Measurements from ENCODE around the gene PPT2. TPM values are rescaled to one million over a fixed set of nuclear protein-coding genes. Genes with fewer than 3 reads are reported as not detected.

The PPT2 gene
- total RNA-seq, 6 experiments from 2014 or later: 15.9 to 21.7 (median 18.6) TPM

DNA sequence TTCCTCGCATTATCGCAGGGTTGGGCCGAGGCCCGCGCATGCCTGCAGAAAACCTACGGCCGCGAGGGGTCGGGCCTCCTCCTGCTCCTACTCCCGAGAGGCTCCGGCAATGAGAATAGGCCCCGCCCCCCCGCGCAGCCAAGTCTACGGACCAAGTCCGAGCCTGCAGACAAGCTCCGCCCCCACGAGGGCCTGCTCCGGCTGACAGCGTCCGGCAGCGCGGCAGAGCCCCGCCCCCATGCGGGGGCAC is 41.6 kb downstream of the PPT2 start:
- H3K4me3 Mint-ChIP-seq: peak overlapping the region; percentile 95
- no peaks in the 10 kb centered on the region for H3K9me3 Mint-ChIP-seq
- H3K27me3 Mint-ChIP-seq (ENCODE audit: insufficient read depth): peaks cover under 1% of the 10 kb centered on the region
- peak overlapping the region; percentile 100 for H3K27ac Mint-ChIP-seq
- peak; percentile 100 for DNase-seq
- no peaks in the 10 kb centered on the region for H3K36me3 Mint-ChIP-seq (ENCODE audit: low read depth)
- TF ChIP-seq, protein P1, sequence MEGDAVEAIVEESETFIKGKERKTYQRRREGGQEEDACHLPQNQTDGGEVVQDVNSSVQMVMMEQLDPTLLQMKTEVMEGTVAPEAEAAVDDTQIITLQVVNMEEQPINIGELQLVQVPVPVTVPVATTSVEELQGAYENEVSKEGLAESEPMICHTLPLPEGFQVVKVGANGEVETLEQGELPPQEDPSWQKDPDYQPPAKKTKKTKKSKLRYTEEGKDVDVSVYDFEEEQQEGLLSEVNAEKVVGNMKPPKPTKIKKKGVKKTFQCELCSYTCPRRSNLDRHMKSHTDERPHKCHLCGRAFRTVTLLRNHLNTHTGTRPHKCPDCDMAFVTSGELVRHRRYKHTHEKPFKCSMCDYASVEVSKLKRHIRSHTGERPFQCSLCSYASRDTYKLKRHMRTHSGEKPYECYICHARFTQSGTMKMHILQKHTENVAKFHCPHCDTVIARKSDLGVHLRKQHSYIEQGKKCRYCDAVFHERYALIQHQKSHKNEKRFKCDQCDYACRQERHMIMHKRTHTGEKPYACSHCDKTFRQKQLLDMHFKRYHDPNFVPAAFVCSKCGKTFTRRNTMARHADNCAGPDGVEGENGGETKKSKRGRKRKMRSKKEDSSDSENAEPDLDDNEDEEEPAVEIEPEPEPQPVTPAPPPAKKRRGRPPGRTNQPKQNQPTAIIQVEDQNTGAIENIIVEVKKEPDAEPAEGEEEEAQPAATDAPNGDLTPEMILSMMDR (IDR thresholded peaks at IDR 0.05): peak; percentile 67
- peaks cover 42% of the 10 kb centered on the region for H3K4me1 Mint-ChIP-seq (ENCODE audit: low read depth)

DNA sequence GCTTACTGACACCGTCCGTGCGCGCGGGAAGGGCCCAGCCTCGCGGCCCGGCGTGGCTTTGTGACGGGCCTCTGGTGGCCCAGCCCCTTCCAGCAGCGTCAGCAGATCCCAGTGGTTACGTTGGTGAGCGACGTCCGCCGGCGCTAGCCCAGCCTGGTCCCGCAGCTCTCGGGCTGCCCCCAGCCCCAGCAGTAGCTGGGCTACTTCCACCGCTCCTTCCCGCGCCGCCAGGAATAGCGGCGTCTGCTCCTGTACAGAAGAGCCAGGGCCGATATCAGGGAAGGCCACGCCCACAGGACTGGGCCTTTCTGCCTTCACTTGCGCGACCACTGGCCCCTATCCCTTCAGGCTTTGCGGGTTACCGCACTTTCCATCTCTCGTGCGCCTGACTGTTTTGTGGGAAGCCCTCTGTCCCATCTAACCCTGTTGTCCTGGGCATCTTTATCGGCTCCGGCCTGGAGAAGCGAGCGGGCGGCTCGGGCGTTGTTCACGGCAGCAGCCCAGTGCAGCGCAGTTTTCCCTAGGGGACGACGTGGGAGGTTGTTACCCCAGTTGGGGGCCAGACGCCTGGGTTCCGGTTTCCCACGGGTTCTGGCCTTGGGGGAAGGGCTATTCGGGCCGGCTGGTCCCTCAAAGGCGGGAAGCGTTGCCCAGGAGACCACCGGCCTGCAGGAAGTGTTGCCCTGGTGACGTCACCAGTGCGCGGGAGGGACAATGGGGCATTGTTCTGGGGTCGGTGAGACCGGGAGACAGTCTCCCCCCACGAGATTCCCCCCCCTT is 42.2 kb downstream of the PPT2 start:
- peak; percentile 51 for DNase-seq
- Mint-ChIP-seq H3K27ac (peak overlapping the region; percentile 100), H3K27me3 (ENCODE audit: insufficient read depth) (peaks cover 5% of the 10 kb centered on the region), H3K4me1 (ENCODE audit: low read depth) (peaks cover 42% of the 10 kb centered on the region), H3K4me3 (peak overlapping the region; percentile 95), H3K36me3 (ENCODE audit: low read depth) (no peaks in the 10 kb centered on the region), H3K9me3 (no peaks in the 10 kb centered on the region)
- TF ChIP-seq, protein P1 (IDR thresholded peaks at IDR 0.05): peak; percentile 21; the same call in 1 of the 2 replicates

DNA sequence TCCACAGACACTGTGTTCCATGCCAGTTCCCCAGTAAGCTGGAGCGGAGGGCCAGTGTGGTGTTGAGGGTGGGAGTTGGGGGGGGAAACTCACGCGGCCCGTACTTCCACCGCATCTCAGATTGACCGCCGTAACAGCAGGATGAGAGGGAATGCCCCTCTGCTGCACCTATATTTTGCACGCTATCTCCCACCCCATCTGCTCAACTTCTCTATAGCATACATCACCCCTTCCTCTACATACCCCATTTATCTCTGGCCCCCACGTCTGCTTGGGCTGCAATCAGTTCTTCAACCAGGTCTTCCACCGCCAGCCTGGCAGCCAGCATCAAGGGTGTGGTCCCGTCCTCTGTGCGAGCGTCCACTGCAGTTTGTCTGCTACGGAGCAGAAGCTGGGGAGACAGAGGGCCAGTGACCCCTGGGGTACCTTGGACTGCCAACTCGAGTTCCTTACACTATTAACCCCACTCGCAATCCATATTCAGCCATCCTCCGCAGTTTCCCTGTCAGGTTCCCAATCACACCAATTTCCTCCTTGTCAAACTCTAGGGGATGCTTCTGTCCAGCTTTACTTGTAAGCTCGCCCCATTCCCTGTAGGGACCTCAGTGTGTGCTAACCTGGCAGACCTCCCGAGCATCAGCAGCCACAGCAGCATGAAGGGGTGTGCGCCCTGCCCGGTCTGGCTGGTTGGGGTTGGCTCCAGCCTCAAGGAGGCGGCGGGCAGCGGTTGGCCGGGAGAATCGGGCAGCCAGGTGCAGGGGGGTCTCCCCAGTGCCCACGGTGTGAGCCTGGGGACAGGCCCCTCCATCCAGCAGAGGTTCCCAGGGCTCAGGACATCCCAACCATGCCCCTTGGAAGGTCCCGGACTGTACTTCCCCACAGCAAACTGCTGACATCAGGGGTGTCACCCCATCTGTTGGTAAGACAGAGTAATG is 43.0 kb downstream of the PPT2 start:
- Mint-ChIP-seq H3K36me3 (ENCODE audit: low read depth) (no peaks in the 10 kb centered on the region), H3K9me3 (no peaks in the 10 kb centered on the region), H3K27ac (peak overlapping the region; percentile 100), H3K4me3 (peak overlapping the region; percentile 95), H3K27me3 (ENCODE audit: insufficient read depth) (peaks cover 11% of the 10 kb centered on the region), H3K4me1 (ENCODE audit: low read depth) (peaks cover 42% of the 10 kb centered on the region)
- TF ChIP-seq, protein P1 (IDR thresholded peaks at IDR 0.05): peak; percentile 33
- DNase-seq: no peak

DNA sequence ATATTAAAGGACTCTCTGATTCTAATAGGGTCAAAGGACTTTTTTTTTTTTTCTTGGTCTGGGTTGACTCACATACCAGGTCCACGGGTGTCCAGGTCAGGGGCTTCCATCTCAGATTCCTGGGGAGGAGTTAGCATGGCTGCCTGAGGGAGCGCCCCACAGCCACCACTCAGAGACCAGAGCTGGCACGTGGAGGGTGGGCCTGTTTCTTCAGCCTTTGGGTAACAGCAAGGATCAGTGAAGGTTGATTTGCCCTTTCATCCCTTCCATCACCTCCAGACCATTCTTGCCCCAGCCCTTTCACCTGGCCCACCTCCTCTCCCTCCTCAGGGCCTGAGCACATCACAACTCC is 44.4 kb downstream of the PPT2 start:
- Mint-ChIP-seq H3K27ac (no peak overlapping the region), H3K4me3 (no peak overlapping the region), H3K36me3 (ENCODE audit: low read depth) (no peaks in the 10 kb centered on the region), H3K4me1 (ENCODE audit: low read depth) (peaks cover 30% of the 10 kb centered on the region), H3K27me3 (ENCODE audit: insufficient read depth) (peaks cover 11% of the 10 kb centered on the region), H3K9me3 (no peaks in the 10 kb centered on the region)
- TF ChIP-seq, protein P1 (IDR thresholded peaks at IDR 0.05): no peak
- no peak for DNase-seq

DNA sequence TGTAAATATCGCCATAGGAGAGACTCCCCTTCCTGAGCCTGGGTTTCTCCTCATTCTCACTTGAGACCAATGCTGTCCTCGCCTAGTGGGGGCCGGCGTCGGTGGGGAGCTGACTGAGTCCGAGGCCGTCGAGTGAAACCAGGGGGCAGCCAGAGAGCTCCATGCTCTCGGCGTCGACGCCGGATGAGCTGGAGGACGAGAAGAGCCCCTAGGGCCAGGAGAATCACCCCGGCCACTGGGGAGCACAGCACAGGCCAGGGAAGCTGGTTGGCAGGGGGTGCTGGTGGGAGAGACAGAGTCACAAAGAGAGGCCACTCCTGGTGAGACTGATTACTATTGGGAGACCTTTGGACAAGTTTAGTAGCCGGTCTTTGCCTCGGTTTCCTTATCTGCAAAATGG is 44.9 kb downstream of the PPT2 start:
- no peaks in the 10 kb centered on the region for H3K9me3 Mint-ChIP-seq
- H3K27me3 Mint-ChIP-seq (ENCODE audit: insufficient read depth): peaks cover 14% of the 10 kb centered on the region
- DNase-seq: no peak
- H3K4me1 Mint-ChIP-seq (ENCODE audit: low read depth): peaks cover 25% of the 10 kb centered on the region
- TF ChIP-seq, protein P1 (IDR thresholded peaks at IDR 0.05): no peak
- no peak overlapping the region for H3K4me3 Mint-ChIP-seq
- no peaks in the 10 kb centered on the region for H3K36me3 Mint-ChIP-seq (ENCODE audit: low read depth)
- H3K27ac Mint-ChIP-seq: no peak overlapping the region

Data from HFFc6 (cell line).